Astrocyte of the hippocampus (primary cell): ENCODE results near the gene HOXD10.
A peak's percentile ranks its signal among the peaks of the same experiment; 100 is the strongest.

ENCODE experiments used
- DNase-seq: peaks from one replicate; pipeline ENCODE4 v3.0.0; 2011; ENCODE audit warnings: low read depth, low spot score

The HOXD10 gene

GRCh38 chr2:176136374-176137251 is 20.0 kb downstream of the HOXD10 start:
- DNase-seq = no peak

GRCh38 chr2:176137252-176137580 is 20.6 kb downstream of the HOXD10 start:
- DNase-seq = no peak

- DNase-seq = no peak
Measured at GRCh38 chr2:176137906-176138305, 21.3 kb downstream of the HOXD10 start.

- DNase-seq = no peak
Measured at GRCh38 chr2:176138526-176138922, 21.9 kb downstream of the HOXD10 start.

GRCh38 chr2:176138923-176139660 is 22.5 kb downstream of the HOXD10 start:
- DNase-seq = no peak

DNA sequence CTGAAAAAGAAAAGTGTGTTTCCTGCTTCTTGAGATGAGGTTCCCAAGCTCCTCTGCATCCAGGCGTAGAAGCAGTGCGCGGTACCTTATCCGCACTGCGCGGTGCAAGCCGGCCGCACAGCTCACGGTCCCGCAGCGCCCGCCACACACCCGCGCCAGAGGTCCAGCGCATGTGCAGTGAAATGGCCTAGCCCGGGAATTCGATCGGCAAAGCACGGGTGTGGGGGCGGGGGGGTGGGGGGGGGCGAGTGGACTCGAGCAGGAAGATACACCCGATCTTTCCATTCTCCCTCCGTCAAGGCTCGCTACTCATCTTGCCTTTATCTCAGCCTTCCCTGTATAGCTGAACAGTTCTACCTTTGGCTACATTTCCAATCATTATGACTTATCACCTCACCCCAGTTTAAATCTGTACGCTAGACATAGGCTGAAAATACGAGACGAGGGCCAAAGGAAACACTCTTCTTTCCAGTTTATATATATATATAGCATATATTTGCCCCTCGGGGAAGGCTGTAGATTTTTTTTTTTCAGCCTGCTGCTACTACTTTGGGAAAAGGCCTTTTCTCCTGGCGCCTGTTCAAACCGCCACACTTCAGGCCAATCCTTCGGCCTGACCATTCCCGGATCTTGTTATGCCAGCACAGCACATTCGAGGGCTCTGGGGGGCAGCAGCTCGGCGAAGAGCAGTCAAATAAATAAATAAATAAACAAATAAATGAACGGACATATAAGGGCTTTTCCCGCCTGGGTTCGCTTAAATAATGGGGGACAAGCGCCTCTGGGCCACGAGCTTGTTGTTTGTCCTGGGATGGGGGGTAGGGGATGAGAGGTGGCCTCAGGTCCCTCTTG is 23.3 kb downstream of the HOXD10 start:
- no peak for DNase-seq

- peak; percentile 73 for DNase-seq
Measured at GRCh38 chr2:176140513-176141317, 24.1 kb downstream of the HOXD10 start.

GRCh38 chr2:176142281-176142680 is 25.7 kb downstream of the HOXD10 start:
- DNase-seq = no peak

GRCh38 chr2:176145085-176145969 is 28.7 kb downstream of the HOXD10 start:
- no peak for DNase-seq

GRCh38 chr2:176146101-176146500 is 29.5 kb downstream of the HOXD10 start:
- no peak for DNase-seq

GRCh38 chr2:176146645-176147044 is 30.1 kb downstream of the HOXD10 start:
- DNase-seq = no peak

- DNase-seq = no peak
Measured at GRCh38 chr2:176147210-176147799, 30.7 kb downstream of the HOXD10 start.

DNA sequence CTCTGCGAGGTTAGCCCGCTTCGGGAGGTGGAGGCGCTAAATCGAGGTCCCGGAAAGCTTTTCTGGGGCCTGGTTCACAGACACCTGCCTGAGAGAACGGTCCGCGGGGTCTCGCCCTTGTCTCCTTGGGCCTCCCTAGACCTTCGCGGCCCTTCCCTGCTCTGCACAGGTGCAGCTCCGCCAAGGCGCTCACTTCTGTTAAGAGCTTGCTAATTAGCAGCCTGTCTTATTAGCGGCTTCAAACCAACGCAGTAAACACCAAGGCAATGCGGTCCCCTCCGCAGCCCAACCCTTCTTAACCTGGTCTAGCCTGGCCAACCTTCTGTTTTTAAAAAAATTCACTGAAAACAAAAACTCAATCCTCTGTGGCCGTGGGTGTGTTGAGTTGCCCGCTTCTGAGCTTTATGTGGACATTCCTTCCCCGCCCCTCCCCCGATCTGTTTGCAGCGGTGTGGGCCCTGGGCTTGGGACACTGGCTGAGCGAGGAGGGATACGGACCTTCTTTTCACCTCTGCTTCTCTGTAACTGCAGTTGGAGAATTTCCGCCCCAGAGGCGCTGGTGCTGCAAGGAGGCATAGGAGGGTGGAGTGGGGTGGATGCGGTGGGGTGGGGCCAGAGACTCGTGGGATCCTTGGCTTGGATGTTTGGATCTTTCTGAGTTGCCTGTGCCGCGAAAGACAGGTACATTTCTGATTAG is 31.4 kb downstream of the HOXD10 start:
- no peak for DNase-seq

DNA sequence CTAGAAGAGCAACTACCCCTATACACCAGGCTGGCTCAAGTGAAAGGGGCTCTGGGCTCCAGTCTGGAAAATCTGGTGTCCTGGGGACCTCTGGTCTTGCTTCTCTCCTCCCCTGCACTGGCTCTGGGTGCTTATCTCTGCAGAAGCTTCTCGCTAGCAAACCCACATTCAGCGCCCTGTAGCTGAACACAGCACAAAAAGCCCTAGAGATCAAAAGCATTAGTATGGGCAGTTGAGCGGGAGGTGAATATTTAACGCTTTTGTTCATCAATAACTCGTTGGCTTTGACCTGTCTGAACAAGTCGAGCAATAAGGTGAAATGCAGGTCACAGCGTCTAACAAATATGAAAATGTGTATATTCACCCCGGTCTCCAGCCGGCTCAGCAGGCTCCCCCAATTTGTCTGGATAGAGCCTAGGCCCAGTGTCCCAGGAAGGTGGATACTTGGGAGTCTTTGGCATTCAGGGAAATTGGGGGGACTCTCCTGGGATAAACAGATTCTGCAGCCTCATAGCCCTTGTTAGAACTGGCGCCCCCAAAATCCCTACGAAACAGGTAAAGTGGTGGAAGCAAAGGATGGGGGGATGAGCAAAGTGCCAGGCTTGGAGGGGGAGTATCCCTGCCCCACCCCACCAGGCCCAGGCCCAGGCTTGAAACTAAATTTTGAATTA is 32.3 kb downstream of the HOXD10 start:
- no peak for DNase-seq

DNA sequence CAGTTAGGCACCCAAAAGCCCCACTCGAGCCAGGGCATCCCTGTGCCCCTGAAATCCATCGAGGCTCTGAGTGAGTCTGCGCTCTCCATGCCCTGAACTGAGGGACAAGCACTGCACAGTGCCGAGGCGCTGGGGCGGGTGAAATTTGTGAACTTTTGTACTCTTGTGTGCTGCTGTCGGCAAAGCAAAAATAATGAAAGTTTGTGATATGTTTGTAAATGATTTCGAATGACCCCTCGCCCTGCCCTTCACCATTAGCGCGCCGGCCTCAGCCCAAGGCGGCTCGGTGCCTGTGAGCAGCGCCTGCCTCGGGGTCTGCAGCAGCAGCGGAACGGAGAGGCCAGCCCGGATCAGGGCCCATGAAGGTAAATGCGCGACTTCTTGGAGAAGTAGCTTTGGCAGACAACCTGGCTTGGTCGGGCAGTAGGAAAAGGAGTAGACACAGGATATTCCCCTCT is 32.9 kb downstream of the HOXD10 start:
- no peak for DNase-seq

- no peak for DNase-seq
Measured at GRCh38 chr2:176149939-176150583, 33.5 kb downstream of the HOXD10 start.

DNA sequence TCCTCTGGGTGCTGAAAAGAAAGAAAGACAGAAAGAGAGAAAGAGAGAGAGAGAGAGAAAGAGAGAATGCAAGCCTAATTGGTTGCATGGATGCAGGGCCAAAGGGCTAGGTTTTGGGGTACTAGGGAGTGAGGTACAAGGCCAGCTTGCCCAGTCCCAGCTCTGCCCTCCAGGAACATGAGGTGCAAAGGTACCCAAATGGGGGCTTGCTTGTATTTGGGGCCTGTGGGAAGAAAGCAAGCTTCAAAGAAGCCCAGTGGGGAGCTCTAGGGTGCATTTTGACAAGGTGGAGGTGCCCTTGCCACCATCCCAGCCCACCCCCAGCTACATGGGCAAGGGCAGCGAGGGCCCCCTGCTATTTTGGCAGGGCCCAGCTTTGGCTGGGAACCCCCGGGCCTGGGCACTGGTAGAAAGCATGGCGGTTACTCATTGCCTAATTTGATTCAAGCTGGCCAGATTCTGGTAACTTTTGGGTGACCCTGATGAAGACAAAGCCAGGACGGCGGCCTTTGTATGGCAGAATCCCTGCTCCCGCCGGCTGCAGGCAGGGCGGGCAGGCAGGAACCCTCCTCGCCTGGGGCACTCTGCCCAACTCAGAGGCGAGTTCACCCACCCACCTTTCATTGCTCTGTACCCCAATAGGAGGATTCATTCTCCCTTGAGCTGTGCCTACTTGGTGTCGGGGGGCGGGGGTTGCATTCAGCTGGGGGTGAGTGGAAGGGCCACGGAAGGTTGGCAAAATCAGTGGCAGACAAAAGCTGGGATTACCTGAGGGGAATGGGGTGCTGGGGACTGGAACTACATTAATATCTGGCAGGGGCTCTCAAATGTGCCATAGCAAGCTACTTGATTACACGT is 34.2 kb downstream of the HOXD10 start:
- no peak for DNase-seq
